Thyroid gland (tissue), 4 donors: ENCODE measurements around the gene POU6F1.
A peak's percentile ranks its signal among the peaks of the same experiment; 100 is the strongest.

ENCODE experiments used
- POLR2A ChIP-seq, 2 donors: fragments of 450-650 bp; IDR thresholded peaks; one replicate each; pipeline ENCODE4 v1.6.1; 2017; ENCODE audit warnings: antibody characterized with exemption in 2 of 2, mild to moderate bottlenecking in 2 of 2, moderate library complexity in 1 of 2
- TF ChIP-seq, protein P1 (sequence below), 6 experiments: fragments of 200-600 bp in 3 of 6; fragments of 450-650 bp in 3 of 6; sonication (generic) in 3 of 6; IDR thresholded peaks; one replicate each; pipeline ENCODE4 v1.5.1; 2016 to 2019; ENCODE audit warnings: antibody characterized with exemption in 6 of 6, mild to moderate bottlenecking in 2 of 6, inconsistent platforms in 1 of 6, moderate library complexity in 1 of 6

DNA sequence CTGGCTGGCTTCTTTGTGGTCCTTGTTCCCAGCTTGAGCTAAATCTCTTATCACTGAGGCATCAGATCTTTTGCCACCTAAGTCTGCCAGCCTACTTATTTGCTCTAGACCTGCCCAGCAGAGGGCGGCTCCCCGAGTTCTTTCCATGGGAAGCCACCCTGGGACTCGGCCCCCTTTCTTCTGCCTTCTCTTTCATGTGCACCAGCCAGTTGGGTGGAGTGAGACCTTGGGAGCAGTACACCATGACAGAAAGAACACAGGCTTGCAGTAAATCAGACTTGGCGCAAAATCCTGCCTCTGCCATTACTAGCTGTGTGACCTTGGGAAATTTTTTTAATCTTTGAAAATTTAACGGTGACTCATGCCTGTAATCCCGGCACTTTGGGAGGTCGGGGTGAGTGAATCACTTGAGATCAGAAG lies 44.9 kb upstream of the POU6F1 start:
- TF ChIP-seq POLR2A (IDR thresholded peaks at IDR 0.05), result no peak
- TF ChIP-seq, protein P1, sequence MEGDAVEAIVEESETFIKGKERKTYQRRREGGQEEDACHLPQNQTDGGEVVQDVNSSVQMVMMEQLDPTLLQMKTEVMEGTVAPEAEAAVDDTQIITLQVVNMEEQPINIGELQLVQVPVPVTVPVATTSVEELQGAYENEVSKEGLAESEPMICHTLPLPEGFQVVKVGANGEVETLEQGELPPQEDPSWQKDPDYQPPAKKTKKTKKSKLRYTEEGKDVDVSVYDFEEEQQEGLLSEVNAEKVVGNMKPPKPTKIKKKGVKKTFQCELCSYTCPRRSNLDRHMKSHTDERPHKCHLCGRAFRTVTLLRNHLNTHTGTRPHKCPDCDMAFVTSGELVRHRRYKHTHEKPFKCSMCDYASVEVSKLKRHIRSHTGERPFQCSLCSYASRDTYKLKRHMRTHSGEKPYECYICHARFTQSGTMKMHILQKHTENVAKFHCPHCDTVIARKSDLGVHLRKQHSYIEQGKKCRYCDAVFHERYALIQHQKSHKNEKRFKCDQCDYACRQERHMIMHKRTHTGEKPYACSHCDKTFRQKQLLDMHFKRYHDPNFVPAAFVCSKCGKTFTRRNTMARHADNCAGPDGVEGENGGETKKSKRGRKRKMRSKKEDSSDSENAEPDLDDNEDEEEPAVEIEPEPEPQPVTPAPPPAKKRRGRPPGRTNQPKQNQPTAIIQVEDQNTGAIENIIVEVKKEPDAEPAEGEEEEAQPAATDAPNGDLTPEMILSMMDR (IDR thresholded peaks at IDR 0.05), result peak in 4 of 6 experiments; percentile 20 to 53 (median 42)
